Activated B cell treated with CpG ODN at 0.5 μM for 24 hours (primary cell): ENCODE data around the gene CALU. TPM values are rescaled to one million over a fixed set of nuclear protein-coding genes. Genes with fewer than 3 reads are reported as not detected.

ENCODE experiments used
- ATAC-seq: fragments of 200-7000 bp; cut with Tn5 transposase; one replicate; pipeline ENCODE4 v1.10.0; 2021; ENCODE audit warnings: low read depth, mild to moderate bottlenecking, moderate library complexity
- CTCF ChIA-PET: fragments of 350-600 bp; sonication (Branson Sonifier 250); formaldehyde crosslinking; loops from one replicate; lab custom pipeline; 2021; ENCODE audit warnings: antibody characterized with exemption; lab: Charles Lee
- POLR2A ChIA-PET: fragments of 350-600 bp; sonication (Branson Sonifier 250); formaldehyde crosslinking; loops from one replicate; lab custom pipeline; 2021; ENCODE audit warnings: antibody characterized with exemption; lab: Charles Lee
- DNase-seq: peaks from one replicate; pipeline ENCODE4 v3.0.0; 2022
- H3K27ac Mint-ChIP-seq: one replicate; pipeline ENCODE4 v1.8.0; 2020; ENCODE audit warnings: mixed read lengths
- H3K27me3 Mint-ChIP-seq: one replicate; pipeline ENCODE4 v1.8.0; 2021; ENCODE audit warnings: mixed read lengths
- H3K36me3 Mint-ChIP-seq: one replicate; pipeline ENCODE4 v1.8.0; 2021; ENCODE audit warnings: low read depth, mixed read lengths
- H3K4me1 Mint-ChIP-seq: one replicate; pipeline ENCODE4 v1.8.0; 2021; ENCODE audit warnings: mixed read lengths
- H3K4me3 Mint-ChIP-seq: one replicate; pipeline ENCODE4 v1.8.0; 2020; ENCODE audit warnings: mild to moderate bottlenecking, mixed read lengths
- H3K9me3 Mint-ChIP-seq: one replicate; pipeline ENCODE4 v1.8.0; 2020; ENCODE audit warnings: mixed read lengths
- CTCF ChIP-seq: fragments of 200-600 bp; IDR thresholded peaks from one replicate; pipeline ENCODE4 v1.8.0; 2022; ENCODE audit warnings: antibody characterized with exemption, mild to moderate bottlenecking
- intact Hi-C: fragments of 100-400 bp; cut with micrococcal nuclease; formaldehyde crosslinking; loops from one replicate; pipeline ENCODE4 v1.15.1; 2024
- total RNA-seq: library from RNA; stranded (reverse); gene quantifications from 2 replicates; pipeline ENCODE4 v1.2.3, GENCODE V29; 2022

The CALU gene
- total RNA-seq, 1 donor from 2014 or later, result 15.4 TPM

GRCh38 chr7:128794020-128794419, 54.9 kb downstream of the CALU start:
- ChIA-PET POLR2A (no interaction called here), CTCF (no interaction called here)
- DNase-seq, result no peak
- Mint-ChIP-seq H3K27me3 (no peaks in the 10 kb centered on the region), H3K4me1 (peaks cover 10% of the 10 kb centered on the region), H3K36me3 (no peaks in the 10 kb centered on the region), H3K27ac (no peak overlapping the region), H3K9me3 (no peaks in the 10 kb centered on the region), H3K4me3 (no peak overlapping the region)
- intact Hi-C loops, result loop anchor here (1.0 to 5.0 kb wide), 2 partner anchors 89 to 143 kb away; partner anchors contain the start of gene IRF5
- ATAC-seq, result no peak
- no peak for TF ChIP-seq CTCF

- ATAC-seq, result no peak
- Mint-ChIP-seq H3K27ac (no peak overlapping the region), H3K27me3 (no peaks in the 10 kb centered on the region), H3K4me1 (peaks cover 10% of the 10 kb centered on the region), H3K36me3 (no peaks in the 10 kb centered on the region), H3K9me3 (no peaks in the 10 kb centered on the region), H3K4me3 (no peak overlapping the region)
- no peak for TF ChIP-seq CTCF
- CTCF ChIA-PET, result no interaction called here
- DNase-seq, result no peak
- intact Hi-C loops, result loop anchor here (1.0 to 5.0 kb wide), 2 partner anchors 89 to 143 kb away; partner anchors contain the start of gene IRF5
- POLR2A ChIA-PET, result no interaction called here
Observed at GRCh38 chr7:128794436-128794835, 55.3 kb downstream of the CALU start.

GRCh38 chr7:128795129-128795528, 56.0 kb downstream of the CALU start:
- intact Hi-C loops, result no loop called here
- H3K27ac Mint-ChIP-seq, result no peak overlapping the region
- TF ChIP-seq CTCF, result no peak
- ChIA-PET CTCF (no interaction called here), POLR2A (no interaction called here)
- peaks cover 8% of the 10 kb centered on the region for H3K4me1 Mint-ChIP-seq
- no peak overlapping the region for H3K4me3 Mint-ChIP-seq
- ATAC-seq (no peak), DNase-seq (no peak)
- H3K27me3 Mint-ChIP-seq, result no peaks in the 10 kb centered on the region
- H3K36me3 Mint-ChIP-seq, result no peaks in the 10 kb centered on the region
- no peaks in the 10 kb centered on the region for H3K9me3 Mint-ChIP-seq

GRCh38 chr7:128796327-128796726, 57.2 kb downstream of the CALU start:
- TF ChIP-seq CTCF, result no peak
- no peak overlapping the region for H3K4me3 Mint-ChIP-seq
- DNase-seq, result no peak
- no peaks in the 10 kb centered on the region for H3K27me3 Mint-ChIP-seq
- no peak for ATAC-seq
- ChIA-PET POLR2A (no interaction called here), CTCF (no interaction called here)
- H3K27ac Mint-ChIP-seq, result no peak overlapping the region
- intact Hi-C loops, result no loop called here
- peaks cover 4% of the 10 kb centered on the region for H3K4me1 Mint-ChIP-seq
- no peaks in the 10 kb centered on the region for H3K9me3 Mint-ChIP-seq
- no peaks in the 10 kb centered on the region for H3K36me3 Mint-ChIP-seq

- DNase-seq (no peak), ATAC-seq (no peak)
- Mint-ChIP-seq H3K9me3 (no peaks in the 10 kb centered on the region), H3K36me3 (no peaks in the 10 kb centered on the region), H3K27me3 (no peaks in the 10 kb centered on the region), H3K27ac (no peak overlapping the region), H3K4me1 (no peaks in the 10 kb centered on the region), H3K4me3 (no peak overlapping the region)
- intact Hi-C loops, result no loop called here
- TF ChIP-seq CTCF, result no peak
- CTCF ChIA-PET, result no interaction called here
- POLR2A ChIA-PET, result no interaction called here
Observed at GRCh38 chr7:128799451-128799850, 60.3 kb downstream of the CALU start.
